ENCODE results near the gene SGK1.

- TF ChIP-seq ZEB2 (tag by site-specific recombination; IDR thresholded peaks at IDR 0.05) (no peak), ZNF843 (tag by site-specific recombination; IDR thresholded peaks at IDR 0.05) (no peak), CTCF (tag by site-specific recombination; IDR thresholded peaks at IDR 0.05) (no peak), REPIN1 (tag by site-specific recombination; IDR thresholded peaks at IDR 0.05; ENCODE audit: low read depth) (no peak), ZNF830 (tag by site-specific recombination; IDR thresholded peaks at IDR 0.05; ENCODE audit: low read depth) (no peak), ZNF239 (tag by site-specific recombination; IDR thresholded peaks at IDR 0.05) (no peak), TCF7L2 (IDR thresholded peaks at IDR 0.05; ENCODE audit: borderline replicate concordance, low read depth, low read length) (no peak)
These were observed 122.6 kb downstream of the SGK1 start for GRCh38 chr6:134195164-134195906.

Measured in HEK293 (cell line).